ENCODE data around the gene FBXW7. TPM values are rescaled to one million over a fixed set of nuclear protein-coding genes. Genes with fewer than 3 reads are reported as not detected.

FBXW7 gene
- total and polyA plus RNA-seq, 12 donors = 12.1 to 87.6 (median 66.8) TPM

DNA sequence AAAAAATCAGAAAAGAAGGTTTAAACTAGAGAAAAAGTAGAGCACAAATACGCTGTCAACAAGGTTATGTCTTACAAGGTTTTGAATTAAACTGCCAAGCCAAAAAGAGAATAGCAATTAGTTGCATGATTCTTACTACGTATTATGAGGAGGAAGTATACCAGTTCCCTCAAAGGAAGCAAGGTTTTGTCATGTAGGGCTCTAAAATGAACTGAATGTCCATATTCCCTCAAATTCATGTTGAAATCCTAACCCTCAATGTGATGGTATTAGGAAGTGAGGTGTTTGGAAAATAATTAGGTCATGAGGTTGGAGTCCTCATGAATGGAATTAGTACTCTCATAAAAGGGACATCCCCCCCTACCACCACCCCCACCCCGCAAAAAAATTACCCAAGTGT is 201.0 kb downstream of the FBXW7 start:
- Histone ChIP-seq H3K27ac (no peak overlapping the region), H3K4me3 (no peak overlapping the region), H3K4me1 (no peaks in the 10 kb centered on the region), H3K27me3 (no peaks in the 10 kb centered on the region), H3K36me3 (peaks cover 0 to 99% (median 13%) of the 10 kb centered on the region in 9 donors), H3K9me3 (no peaks in the 10 kb centered on the region)
- TF ChIP-seq CTCF (IDR thresholded peaks at IDR 0.05) = no peak
- 61 to 64% methylated on average over 3 of the region's 3 CpGs for WGBS, 2 donors
- no peak for ATAC-seq
- intact Hi-C loops (cut with DNase I) = no loop called here
- DNase-seq = no peak

GRCh38 chr4:152331042-152331441 is 204.8 kb downstream of the FBXW7 start:
- 92% methylated on average over 2 of the region's 2 CpGs for WGBS, 2 donors
- DNase-seq (no peak), ATAC-seq (no peak)
- intact Hi-C loops (cut with DNase I) = no loop called here
- Histone ChIP-seq H3K27ac (no peak overlapping the region), H3K4me1 (peaks cover 0 to 8% (median 0%) of the 10 kb centered on the region in 9 donors), H3K9me3 (no peaks in the 10 kb centered on the region), H3K4me3 (no peak overlapping the region), H3K27me3 (no peaks in the 10 kb centered on the region), H3K36me3 (peaks cover 0 to 100% (median 22%) of the 10 kb centered on the region in 9 donors)
- no peak for TF ChIP-seq CTCF (IDR thresholded peaks at IDR 0.05)

- no peak for TF ChIP-seq CTCF (IDR thresholded peaks at IDR 0.05)
- Histone ChIP-seq H3K9me3 (no peaks in the 10 kb centered on the region), H3K27me3 (no peaks in the 10 kb centered on the region), H3K36me3 (peaks cover 0 to 100% (median 29%) of the 10 kb centered on the region in 9 donors), H3K4me3 (no peak overlapping the region), H3K4me1 (peaks cover 0 to 12% (median 0%) of the 10 kb centered on the region in 9 donors), H3K27ac (no peak overlapping the region)
- DNase-seq = no peak
- intact Hi-C loops (cut with DNase I) = no loop called here
- WGBS, 2 donors = 82 to 88% methylated on average over 1 of the region's 1 CpG
- ATAC-seq = no peak
Observed at GRCh38 chr4:152328582-152328981, 207.3 kb downstream of the FBXW7 start.

- Histone ChIP-seq H3K4me1 (peaks cover 0 to 12% (median 0%) of the 10 kb centered on the region in 9 donors), H3K27me3 (no peaks in the 10 kb centered on the region), H3K27ac (no peak overlapping the region), H3K36me3 (peaks cover 0 to 100% (median 29%) of the 10 kb centered on the region in 9 donors), H3K4me3 (no peak overlapping the region), H3K9me3 (no peaks in the 10 kb centered on the region)
- ATAC-seq = no peak
- 90 to 92% methylated on average over 6 of the region's 6 CpGs for WGBS, 2 donors
- no peak for DNase-seq
- intact Hi-C loops (cut with DNase I) = no loop called here
- TF ChIP-seq CTCF (IDR thresholded peaks at IDR 0.05) = no peak
Observed at GRCh38 chr4:152327606-152328453, 208.1 kb downstream of the FBXW7 start.
